ENCODE measurements around the gene NLRP7. TPM values are rescaled to one million over a fixed set of nuclear protein-coding genes. Genes with fewer than 3 reads are reported as not detected.
"Not testable (repeated sequence)": the region's sequence is repeated elsewhere in the genome, so short reads cannot be mapped to it uniquely, and the experiment has no call there.

NLRP7 gene
- total RNA-seq, 1 donor, result 0.10 TPM

DNA sequence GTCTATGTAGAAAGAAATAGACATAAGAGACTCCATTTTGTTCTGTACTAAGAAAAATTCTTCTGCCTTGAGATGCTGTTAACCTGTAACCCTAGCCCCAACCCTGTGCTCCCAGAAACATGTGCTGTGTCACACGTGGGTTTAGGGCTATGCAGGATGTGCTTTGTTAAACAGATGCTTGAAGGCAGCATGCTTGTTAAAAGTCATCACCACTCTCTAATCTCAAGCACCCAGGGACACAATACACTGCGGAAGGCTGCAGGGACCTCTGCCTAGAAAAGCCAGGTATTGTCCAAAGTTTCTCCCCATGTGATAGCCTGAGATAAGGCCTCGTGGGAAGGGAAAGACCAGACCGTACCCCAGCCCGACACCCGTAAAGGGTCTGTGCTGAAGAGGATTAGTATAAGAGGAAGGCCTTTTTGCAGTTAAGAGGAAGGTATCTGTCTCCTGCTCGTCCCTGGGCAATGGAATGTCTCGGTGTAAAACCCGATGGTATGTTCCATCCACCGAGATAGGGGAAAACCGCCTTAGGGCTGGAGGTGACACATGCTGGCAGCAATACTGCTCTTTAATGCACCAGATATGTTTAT lies 3.5 kb downstream of the NLRP7 start:
- not testable (repeated sequence) for H3K27me3 ChIP-seq (ENCODE audit: insufficient read depth, low read length); H3K4me3 ChIP-seq (ENCODE audit: low read length); H3K4me1 ChIP-seq (ENCODE audit: insufficient read depth, low read length)

DNA sequence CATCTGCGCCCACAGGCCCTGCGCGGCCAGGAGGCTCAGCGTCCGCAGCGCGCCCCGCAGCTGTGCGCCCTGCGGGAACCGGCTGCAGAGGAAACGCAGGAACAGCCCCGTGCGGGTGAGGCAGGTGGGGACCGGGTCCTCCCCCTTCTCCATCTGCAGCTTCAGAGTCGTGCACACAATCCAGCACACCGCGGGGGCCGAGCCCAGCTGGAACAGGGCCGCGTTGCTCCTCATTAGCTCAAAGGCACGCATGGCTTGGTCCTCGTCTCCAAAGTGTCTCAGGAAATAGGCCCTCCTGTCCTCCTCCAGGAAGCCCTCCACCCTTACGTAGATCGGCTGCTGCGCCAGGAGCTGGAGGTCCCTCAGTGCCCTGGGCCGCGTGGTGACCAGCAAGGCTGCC lies 7.8 kb downstream of the NLRP7 start:
- H3K27me3 ChIP-seq (ENCODE audit: insufficient read depth, low read length); H3K9me3 ChIP-seq (ENCODE audit: low read depth, low read length); H3K4me1 ChIP-seq (ENCODE audit: insufficient read depth, low read length); H3K4me3 ChIP-seq (ENCODE audit: low read length): not testable (repeated sequence)

More for the DNA sequence above, 3.5 kb downstream of the NLRP7 start:
- H3K9me3 ChIP-seq (ENCODE audit: low read depth, low read length), result not testable (repeated sequence)

DNA sequence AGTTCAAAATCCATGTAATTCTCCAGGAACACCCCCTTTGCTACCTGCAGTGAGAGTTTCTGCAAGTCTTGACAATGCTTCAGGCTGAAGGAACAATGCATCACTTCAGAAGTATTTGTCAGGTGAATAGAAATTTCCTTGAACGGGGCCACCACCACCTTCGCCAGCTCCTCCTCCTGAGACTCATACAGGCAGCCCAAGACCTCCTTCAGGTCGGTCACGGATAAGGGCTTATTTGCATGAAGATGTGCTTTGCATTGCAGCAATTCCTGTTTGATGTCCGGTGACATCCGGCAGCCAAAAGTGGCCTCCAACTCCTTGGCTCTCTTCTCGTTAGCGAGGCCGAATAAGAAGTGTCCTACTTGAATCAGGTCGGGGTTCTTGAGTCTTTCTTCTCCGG lies 8.4 kb downstream of the NLRP7 start:
- no peaks in the 10 kb centered on the region for H3K4me1 ChIP-seq (ENCODE audit: insufficient read depth, low read length)
- H3K27me3 ChIP-seq (ENCODE audit: insufficient read depth, low read length), result no peaks in the 10 kb centered on the region
- H3K9me3 ChIP-seq (ENCODE audit: low read depth, low read length), result no peaks in the 10 kb centered on the region
- H3K4me3 ChIP-seq (ENCODE audit: low read length), result no peak overlapping the region

DNA sequence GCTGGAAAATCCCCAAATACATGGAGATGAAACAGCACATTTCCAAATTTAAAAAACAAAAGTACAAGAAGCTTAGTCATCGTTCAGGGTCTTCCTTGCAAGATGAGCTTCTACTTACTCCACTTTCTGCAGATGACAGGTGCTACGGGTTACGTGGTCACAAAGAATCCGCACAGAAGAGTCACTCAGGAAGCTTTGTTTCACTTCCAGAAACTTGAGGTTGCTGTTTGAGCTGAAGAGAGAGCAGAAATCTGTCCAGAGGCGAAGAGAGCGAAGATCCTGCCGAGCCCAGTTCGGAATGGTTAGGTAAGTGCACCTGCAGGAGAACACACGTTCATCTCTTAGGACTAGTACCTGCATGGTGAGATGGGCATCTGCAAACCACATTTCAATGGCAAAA lies 9.4 kb downstream of the NLRP7 start:
- Histone ChIP-seq H3K27me3 (ENCODE audit: insufficient read depth, low read length) (no peaks in the 10 kb centered on the region), H3K4me1 (ENCODE audit: insufficient read depth, low read length) (no peaks in the 10 kb centered on the region), H3K4me3 (ENCODE audit: low read length) (no peak overlapping the region), H3K9me3 (ENCODE audit: low read depth, low read length) (no peaks in the 10 kb centered on the region)

DNA sequence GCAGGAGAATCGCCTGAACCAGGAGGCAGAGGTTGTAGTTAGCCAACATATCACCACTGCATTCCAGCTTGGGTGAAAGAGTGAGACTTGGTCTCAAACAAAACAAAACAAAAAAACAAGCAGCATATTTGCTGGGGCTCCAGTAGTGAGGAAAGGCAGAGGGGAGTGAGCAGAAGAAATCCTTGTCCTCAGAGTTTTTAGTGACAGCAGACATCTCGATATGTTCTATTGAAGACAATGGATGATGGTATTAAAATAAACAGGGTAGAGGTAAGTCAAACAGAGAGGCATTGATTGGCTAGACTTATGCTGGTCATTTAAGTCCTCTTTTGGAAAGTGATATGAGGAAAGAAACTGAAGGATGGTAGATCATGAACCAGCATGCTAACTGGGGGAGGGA lies 19.0 kb downstream of the NLRP7 start:
- H3K27me3 ChIP-seq (ENCODE audit: insufficient read depth, low read length), result no peaks in the 10 kb centered on the region
- peaks cover 9% of the 10 kb centered on the region for H3K9me3 ChIP-seq (ENCODE audit: low read depth, low read length)
- H3K4me1 ChIP-seq (ENCODE audit: insufficient read depth, low read length), result peaks cover 3% of the 10 kb centered on the region

DNA sequence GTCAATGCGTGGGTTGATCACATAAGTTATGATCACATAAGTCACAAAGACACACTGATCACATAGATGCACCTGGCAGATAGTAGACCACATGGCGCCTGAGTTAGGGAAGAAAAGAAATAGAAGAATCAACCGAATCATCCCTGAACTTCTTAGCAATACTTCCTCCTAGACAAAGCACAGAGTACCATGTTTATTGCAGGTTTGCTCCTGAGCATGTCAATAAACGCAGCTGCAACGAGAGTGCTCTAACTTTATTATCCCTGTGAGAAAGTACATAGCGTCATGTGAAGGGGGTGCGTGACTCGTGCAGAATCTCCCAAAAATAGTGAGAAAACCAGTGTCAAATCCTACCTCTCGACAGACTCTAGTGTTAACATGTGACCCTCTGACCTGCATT lies 24.1 kb downstream of the NLRP7 start:
- peaks cover 4% of the 10 kb centered on the region for H3K4me1 ChIP-seq (ENCODE audit: insufficient read depth, low read length)
- no peaks in the 10 kb centered on the region for H3K27me3 ChIP-seq (ENCODE audit: insufficient read depth, low read length)
- H3K9me3 ChIP-seq (ENCODE audit: low read depth, low read length), result peaks cover 3% of the 10 kb centered on the region
- no peak overlapping the region for H3K4me3 ChIP-seq (ENCODE audit: low read length)

More for the DNA sequence above, 19.0 kb downstream of the NLRP7 start:
- no peak overlapping the region for H3K4me3 ChIP-seq (ENCODE audit: low read length)

DNA sequence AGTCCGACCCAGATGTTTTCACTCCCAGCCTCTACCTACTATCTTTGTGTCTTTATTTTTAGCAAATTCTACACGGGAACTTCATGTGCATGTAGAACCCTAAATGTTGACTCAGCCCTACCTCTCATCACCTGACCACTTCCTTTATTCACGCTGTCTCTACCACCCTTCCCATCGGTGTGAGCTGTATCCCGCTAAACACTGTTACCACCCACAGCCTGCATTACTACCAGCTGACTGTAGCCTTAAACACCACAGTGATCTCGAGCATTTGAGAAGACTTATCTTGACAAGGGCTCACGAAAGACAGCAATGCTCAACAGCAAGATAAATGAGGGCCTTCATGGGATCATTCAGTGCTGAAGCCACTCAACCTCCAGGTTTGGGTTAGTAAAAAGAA lies 26.2 kb downstream of the NLRP7 start:
- H3K9me3 ChIP-seq (ENCODE audit: low read depth, low read length), result no peaks in the 10 kb centered on the region
- no peaks in the 10 kb centered on the region for H3K27me3 ChIP-seq (ENCODE audit: insufficient read depth, low read length)
- peaks cover 21% of the 10 kb centered on the region for H3K4me1 ChIP-seq (ENCODE audit: insufficient read depth, low read length)
- no peak overlapping the region for H3K4me3 ChIP-seq (ENCODE audit: low read length)

DNA sequence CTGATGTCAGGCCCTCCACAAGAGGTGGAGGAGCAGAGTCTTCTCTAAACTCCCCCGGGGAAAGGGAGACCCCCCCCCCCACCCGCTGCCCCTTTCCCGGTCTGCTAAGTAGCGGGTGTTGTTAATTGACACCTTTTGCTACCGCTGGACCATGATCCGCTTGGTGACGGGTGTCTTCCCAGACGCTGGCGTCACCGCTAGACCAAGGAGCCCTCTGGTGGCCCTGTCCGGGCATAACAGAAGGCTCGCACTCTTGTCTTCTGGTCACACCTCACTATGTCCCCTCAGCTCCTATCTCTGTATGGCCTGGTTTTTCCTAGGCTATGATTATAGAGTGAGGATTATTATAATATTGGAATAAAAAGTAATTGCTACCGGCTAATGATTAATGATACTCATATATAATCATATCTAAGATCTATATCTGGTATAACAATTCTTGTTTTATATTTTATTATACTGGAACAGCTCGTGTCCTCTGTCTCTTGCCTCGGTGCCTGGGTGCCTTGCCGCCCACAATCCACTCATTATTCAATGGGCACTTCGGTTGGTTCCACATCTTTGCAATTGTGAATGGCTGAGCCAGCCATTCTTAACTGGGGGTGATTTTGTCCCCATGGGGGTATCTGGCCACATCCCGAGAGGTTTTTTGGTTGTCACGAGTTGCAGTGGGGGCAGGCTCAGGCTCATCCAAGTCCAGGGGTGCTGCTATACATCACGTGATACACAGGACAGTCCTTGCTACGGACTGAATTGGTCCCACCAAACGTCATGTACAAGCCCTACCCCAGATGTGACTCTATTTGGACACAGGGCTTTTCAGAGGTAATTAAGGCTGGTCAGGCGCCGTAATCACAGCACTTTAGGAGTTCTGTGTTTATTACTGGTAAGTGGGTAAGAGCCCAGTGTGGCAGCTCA lies 27.4 kb downstream of the NLRP7 start:
- not testable (repeated sequence) for H3K9me3 ChIP-seq (ENCODE audit: low read depth, low read length); H3K27me3 ChIP-seq (ENCODE audit: insufficient read depth, low read length); H3K4me3 ChIP-seq (ENCODE audit: low read length)
- peaks cover 21% of the 10 kb centered on the region for H3K4me1 ChIP-seq (ENCODE audit: insufficient read depth, low read length)

DNA sequence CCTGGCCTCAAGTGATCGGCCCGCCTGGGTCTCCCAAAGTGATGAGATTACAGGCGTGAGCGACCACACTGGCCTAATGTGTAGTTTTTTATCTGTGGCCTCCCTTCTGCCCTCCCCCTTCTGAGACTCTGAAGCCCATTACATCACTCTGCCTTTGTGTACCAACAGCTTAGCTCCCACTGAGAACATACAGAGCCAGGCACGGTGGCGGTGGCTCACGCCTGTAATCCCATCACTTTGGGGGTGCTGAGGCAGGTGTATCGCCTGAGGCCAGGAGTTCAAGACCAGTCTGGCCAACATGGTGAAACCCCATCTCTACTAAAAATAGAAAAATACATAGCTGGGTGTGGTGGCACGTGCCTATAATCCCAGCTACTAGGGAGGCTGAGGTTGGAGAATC lies 28.8 kb downstream of the NLRP7 start:
- no peaks in the 10 kb centered on the region for H3K9me3 ChIP-seq (ENCODE audit: low read depth, low read length)
- H3K4me1 ChIP-seq (ENCODE audit: insufficient read depth, low read length), result peaks cover 19% of the 10 kb centered on the region

DNA sequence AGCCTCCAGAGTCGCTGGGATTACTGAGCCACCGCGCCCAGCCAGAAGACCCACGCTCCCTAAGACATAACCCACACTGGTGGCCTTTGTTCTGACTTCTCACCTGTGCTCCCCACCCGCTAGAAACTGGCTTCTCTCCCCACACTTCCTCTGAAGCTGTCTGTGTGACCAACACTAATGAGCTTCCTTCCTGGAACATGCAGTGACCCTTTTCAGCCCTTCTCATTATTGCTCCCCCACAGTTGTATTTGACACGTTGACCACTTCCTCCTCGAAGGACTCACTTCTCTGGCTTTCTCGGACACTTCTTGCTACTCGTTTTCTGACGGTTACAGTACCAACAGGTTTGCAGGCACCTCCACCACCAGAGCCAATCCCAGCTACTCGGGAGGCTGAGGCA lies 30.5 kb downstream of the NLRP7 start:
- Histone ChIP-seq H3K4me1 (ENCODE audit: insufficient read depth, low read length) (peaks cover 16% of the 10 kb centered on the region), H3K27me3 (ENCODE audit: insufficient read depth, low read length) (no peaks in the 10 kb centered on the region)

More for the DNA sequence above, 28.8 kb downstream of the NLRP7 start:
- H3K4me3 ChIP-seq (ENCODE audit: low read length), result no peak overlapping the region
- no peaks in the 10 kb centered on the region for H3K27me3 ChIP-seq (ENCODE audit: insufficient read depth, low read length)

DNA sequence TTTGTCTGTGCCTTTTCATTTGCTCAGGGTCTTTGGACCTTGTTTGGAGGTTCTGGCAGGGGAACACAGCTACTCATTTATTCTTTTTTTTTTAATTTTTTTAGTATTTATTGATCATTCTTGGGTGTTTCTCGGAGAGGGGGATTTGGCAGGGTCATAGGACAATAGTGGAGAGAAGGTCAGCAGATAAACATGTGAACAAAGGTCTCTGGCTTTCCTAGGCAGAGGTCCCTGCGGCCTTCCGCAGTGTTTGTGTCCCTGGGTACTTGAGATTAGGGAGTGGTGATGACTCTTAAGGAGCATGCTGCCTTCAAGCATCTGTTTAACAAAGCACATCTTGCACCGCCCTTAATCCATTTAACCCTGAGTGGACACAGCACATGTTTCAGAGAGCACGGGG lies 39.4 kb downstream of the NLRP7 start:
- H3K4me1 ChIP-seq (ENCODE audit: insufficient read depth, low read length); H3K9me3 ChIP-seq (ENCODE audit: low read depth, low read length); H3K4me3 ChIP-seq (ENCODE audit: low read length); H3K27me3 ChIP-seq (ENCODE audit: insufficient read depth, low read length): not testable (repeated sequence)

More for the DNA sequence above, 30.5 kb downstream of the NLRP7 start:
- no peaks in the 10 kb centered on the region for H3K9me3 ChIP-seq (ENCODE audit: low read depth, low read length)
- H3K4me3 ChIP-seq (ENCODE audit: low read length), result no peak overlapping the region

DNA sequence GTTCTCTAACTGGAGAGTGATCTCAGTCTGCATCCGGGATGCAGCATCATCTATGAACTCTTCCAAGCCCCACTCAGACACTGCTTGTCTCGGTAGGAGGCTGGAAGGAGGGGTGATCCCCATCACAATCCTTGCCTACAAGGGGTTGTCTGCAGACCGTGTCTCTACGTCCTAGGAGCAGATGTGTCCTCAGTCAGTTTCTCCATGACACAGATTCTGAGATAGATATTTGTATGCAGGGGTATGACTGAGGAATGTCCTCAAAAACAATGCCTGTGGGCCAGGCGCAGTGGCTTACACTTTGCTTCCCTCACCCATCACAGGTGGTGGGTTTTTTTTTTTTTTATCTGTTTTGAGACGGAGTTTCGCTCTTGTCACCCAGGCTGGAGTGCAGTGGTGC lies 40.5 kb downstream of the NLRP7 start:
- Histone ChIP-seq H3K27me3 (ENCODE audit: insufficient read depth, low read length) (peaks cover 3% of the 10 kb centered on the region), H3K4me1 (ENCODE audit: insufficient read depth, low read length) (peaks cover 19% of the 10 kb centered on the region), H3K4me3 (ENCODE audit: low read length) (peak overlapping the region; percentile 32), H3K9me3 (ENCODE audit: low read depth, low read length) (no peaks in the 10 kb centered on the region)

DNA sequence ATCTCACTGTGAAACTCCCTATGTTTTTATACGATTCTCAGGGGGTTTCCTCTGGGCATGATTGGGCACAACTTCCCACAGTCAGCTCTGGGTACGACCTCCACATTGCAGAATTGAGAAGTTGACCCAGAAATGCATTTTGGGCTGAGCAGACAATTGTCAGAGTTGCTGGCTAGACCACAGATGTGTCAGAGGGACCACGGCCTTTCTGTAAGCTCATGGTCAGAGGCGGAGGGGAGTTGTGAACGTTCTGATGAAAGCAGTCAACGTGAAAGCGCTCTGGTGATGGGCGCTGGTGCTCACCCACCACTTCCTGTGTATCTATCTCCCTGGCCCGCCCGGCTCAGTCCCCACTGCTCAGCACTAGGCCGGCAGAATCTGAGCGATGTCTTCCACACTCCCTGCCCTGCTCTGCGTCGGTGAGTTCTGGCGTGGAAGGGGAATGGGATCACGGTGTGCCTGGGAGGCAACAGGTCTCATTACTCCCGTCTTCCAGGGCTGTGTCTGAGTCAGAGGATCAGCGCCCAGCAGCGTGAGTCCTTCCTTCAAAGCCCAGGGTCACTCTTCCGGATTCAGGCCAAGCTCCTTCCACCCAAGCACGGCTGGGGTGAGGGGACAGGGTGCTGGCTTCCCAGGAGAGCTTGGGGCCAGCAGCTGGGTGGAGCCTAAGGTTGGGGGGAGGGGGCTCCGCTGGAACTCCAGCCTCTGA lies 41.4 kb downstream of the NLRP7 start, which contains the start of gene NCR1:
TSS of gene NCR1 (plus strand) at position 346 of the 709 bp plus-strand sequence. CDS start at position 386, 40 bp downstream.
- Histone ChIP-seq H3K4me1 (ENCODE audit: insufficient read depth, low read length) (peaks cover 26% of the 10 kb centered on the region), H3K9me3 (ENCODE audit: low read depth, low read length) (no peaks in the 10 kb centered on the region), H3K4me3 (ENCODE audit: low read length) (peak within 1 kb of the TSS; percentile 32), H3K27me3 (ENCODE audit: insufficient read depth, low read length) (peaks cover 3% of the 10 kb centered on the region)

DNA sequence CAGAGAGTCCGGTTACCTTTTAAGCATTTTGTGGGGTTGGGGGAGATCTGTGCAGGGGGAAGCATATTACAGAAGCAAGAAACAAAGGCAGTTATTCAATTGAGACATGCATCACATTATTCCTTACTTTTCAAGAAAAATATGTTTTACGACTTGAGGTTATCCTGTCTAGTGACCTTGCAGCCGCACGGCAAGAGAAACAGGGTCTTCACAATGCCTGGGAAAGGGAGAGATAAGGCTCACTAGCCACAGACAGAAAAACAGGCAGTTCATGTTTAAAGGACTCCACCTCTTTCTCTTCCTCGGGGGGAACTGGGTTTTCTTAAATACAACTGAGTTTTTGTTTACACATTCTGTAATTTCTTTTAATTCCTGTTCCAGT lies 41.9 kb downstream of the NLRP7 start:
- Histone ChIP-seq H3K4me3 (ENCODE audit: low read length) (no peak overlapping the region), H3K9me3 (ENCODE audit: low read depth, low read length) (no peaks in the 10 kb centered on the region), H3K4me1 (ENCODE audit: insufficient read depth, low read length) (peaks cover 31% of the 10 kb centered on the region), H3K27me3 (ENCODE audit: insufficient read depth, low read length) (peaks cover 3% of the 10 kb centered on the region)

DNA sequence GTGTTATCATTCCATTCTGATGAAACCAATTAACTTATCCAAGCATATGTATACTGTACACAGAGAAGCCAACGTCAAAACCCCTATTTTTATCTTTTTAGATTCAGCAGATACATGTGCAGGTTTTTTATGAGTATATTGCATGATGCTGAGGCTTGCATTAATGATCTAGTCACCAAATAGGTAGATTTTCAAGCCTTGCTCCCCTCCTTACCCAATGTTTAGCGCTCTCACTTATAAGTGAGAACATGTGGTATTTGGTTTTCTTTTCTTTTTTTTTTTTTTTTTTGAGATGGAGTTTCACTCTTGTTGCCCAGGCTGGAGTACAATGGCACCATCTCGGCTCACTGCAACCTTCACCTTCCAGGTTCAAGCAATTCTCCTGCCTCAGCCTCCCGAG lies 43.1 kb downstream of the NLRP7 start:
- H3K27me3 ChIP-seq (ENCODE audit: insufficient read depth, low read length); H3K9me3 ChIP-seq (ENCODE audit: low read depth, low read length); H3K4me3 ChIP-seq (ENCODE audit: low read length): not testable (repeated sequence)
- peaks cover 34% of the 10 kb centered on the region for H3K4me1 ChIP-seq (ENCODE audit: insufficient read depth, low read length)

Data from mononuclear cell (primary cell).